GM18870 (cell line): Measurements from ENCODE around the gene RPA1.
"Not testable (repeated sequence)": the region's sequence is repeated elsewhere in the genome, so short reads cannot be mapped to it uniquely, and the experiment has no call there.

Experiments
- ATAC-seq: cut with Tn5 transposase; IDR thresholded peaks from one replicate; pipeline ENCODE4 v1.9.1; 2021; ENCODE audit warnings: moderate library complexity; ENCODE audit not compliant: unreplicated experiment

Gene RPA1

GRCh38 chr17:1878419-1879121 is 48.8 kb downstream of the RPA1 start:
- ATAC-seq, result no peak

GRCh38 chr17:1880851-1881630 is 51.2 kb downstream of the RPA1 start:
- ATAC-seq, result no peak

GRCh38 chr17:1882836-1883235 is 53.0 kb downstream of the RPA1 start:
- no peak for ATAC-seq

GRCh38 chr17:1883536-1883935 is 53.7 kb downstream of the RPA1 start:
- no peak for ATAC-seq

- no peak for ATAC-seq
Measured at GRCh38 chr17:1888741-1889140, 58.9 kb downstream of the RPA1 start.

- ATAC-seq, result no peak
Measured at GRCh38 chr17:1890758-1891450, 61.1 kb downstream of the RPA1 start.

GRCh38 chr17:1894753-1895339 is 65.0 kb downstream of the RPA1 start:
- ATAC-seq, result no peak

- not testable (repeated sequence) for ATAC-seq
Measured at GRCh38 chr17:1895479-1895878, 65.7 kb downstream of the RPA1 start.

- ATAC-seq, result no peak
Measured at GRCh38 chr17:1896243-1897104, 66.7 kb downstream of the RPA1 start.

- no peak for ATAC-seq
Measured at GRCh38 chr17:1897105-1897656, 67.4 kb downstream of the RPA1 start.

GRCh38 chr17:1898332-1898731 is 68.5 kb downstream of the RPA1 start:
- no peak for ATAC-seq

GRCh38 chr17:1898872-1899271 is 69.1 kb downstream of the RPA1 start:
- no peak for ATAC-seq

- ATAC-seq, result no peak
Measured at GRCh38 chr17:1899403-1900000, 69.7 kb downstream of the RPA1 start.

GRCh38 chr17:1904273-1905182 is 74.7 kb downstream of the RPA1 start:
- no peak for ATAC-seq

- ATAC-seq, result no peak
Measured at GRCh38 chr17:1905190-1905913, 75.5 kb downstream of the RPA1 start.

GRCh38 chr17:1906662-1907101 is 76.9 kb downstream of the RPA1 start:
- no peak for ATAC-seq

- no peak for ATAC-seq
Measured at GRCh38 chr17:1907216-1907631, 77.4 kb downstream of the RPA1 start.
